Activated naive CD8-positive, alpha-beta T cell treated with anti-CD3 and anti-CD28 coated beads for 36 hours (primary cell): ENCODE data around the gene MTA1. TPM values are rescaled to one million over a fixed set of nuclear protein-coding genes. Genes with fewer than 3 reads are reported as not detected.

ENCODE experiments used
- DNase-seq: peaks from one replicate; pipeline ENCODE4 v3.0.0; 2021
- H3K27ac Mint-ChIP-seq: one replicate; pipeline ENCODE4 v1.8.0; 2022; ENCODE audit warnings: mild to moderate bottlenecking, moderate library complexity, mixed read lengths
- H3K27me3 Mint-ChIP-seq: one replicate; pipeline ENCODE4 v1.8.0; 2022; ENCODE audit warnings: mild to moderate bottlenecking, mixed read lengths
- H3K36me3 Mint-ChIP-seq: one replicate; pipeline ENCODE4 v1.8.0; 2021; ENCODE audit warnings: mild to moderate bottlenecking, mixed read lengths
- H3K4me1 Mint-ChIP-seq: one replicate; pipeline ENCODE4 v1.8.0; 2021; ENCODE audit warnings: mixed read lengths
- H3K4me3 Mint-ChIP-seq: one replicate; pipeline ENCODE4 v1.8.0; 2022; ENCODE audit warnings: mild to moderate bottlenecking, moderate library complexity, mixed read lengths
- H3K9me3 Mint-ChIP-seq: one replicate; pipeline ENCODE4 v1.8.0; 2022; ENCODE audit warnings: mixed read lengths
- total RNA-seq, 2 experiments: library from RNA; stranded (reverse); gene quantifications; one replicate each; pipeline ENCODE4 v1.2.3, GENCODE V29; 2021

The MTA1 gene
- total RNA-seq, 2 experiments from 2014 or later: 148 to 149 TPM

- Mint-ChIP-seq H3K27me3 (no peaks in the 10 kb centered on the region), H3K4me3 (no peak overlapping the region), H3K36me3 (peaks cover 6% of the 10 kb centered on the region), H3K4me1 (no peaks in the 10 kb centered on the region), H3K27ac (no peak overlapping the region), H3K9me3 (no peaks in the 10 kb centered on the region)
- DNase-seq: peak; percentile 73
These were observed 29.1 kb downstream of the MTA1 start for GRCh38 chr14:105448706-105449111.

DNA sequence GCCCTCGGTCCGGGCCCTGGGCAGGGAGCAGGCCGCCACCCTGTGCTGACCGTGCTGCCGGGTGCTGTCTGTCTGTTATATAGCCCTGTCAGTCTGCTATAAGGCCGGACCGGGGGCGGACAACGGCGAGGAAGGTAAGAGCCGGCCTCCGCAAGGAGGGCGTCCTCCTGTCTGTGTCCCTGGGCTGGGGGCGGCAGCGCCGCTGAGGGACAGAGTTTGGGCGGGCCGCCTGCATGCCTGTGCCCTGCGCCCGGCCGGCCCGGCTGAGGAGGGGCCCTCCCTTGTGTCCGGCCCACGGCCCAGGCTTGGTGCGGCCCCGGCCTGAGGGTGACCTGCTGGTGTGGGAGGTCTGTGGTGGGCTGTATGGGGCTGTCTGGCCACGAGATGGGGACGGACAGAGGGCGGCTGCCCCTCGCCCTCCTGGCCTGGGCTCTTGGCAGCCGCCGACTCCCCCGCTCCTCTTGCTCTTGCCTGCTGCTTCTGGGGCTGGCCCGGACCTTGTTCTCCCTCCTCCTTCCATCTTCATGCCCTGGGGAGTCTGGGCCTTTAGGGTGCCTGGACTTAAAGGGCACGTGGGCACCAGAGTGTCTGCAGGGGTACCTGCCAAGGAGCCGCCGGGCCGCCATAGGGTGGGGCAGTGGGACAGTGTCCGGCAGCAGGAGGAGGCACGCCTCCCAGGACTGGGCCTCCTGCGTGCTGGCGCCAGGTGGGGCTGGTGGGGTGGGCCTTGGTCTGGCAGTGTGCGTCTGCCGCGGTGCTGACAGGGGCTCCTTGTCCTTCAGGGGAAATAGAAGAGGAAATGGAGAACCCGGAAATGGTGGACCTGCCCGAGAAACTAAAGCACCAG lies 29.9 kb downstream of the MTA1 start:
- no peaks in the 10 kb centered on the region for H3K9me3 Mint-ChIP-seq

DNA sequence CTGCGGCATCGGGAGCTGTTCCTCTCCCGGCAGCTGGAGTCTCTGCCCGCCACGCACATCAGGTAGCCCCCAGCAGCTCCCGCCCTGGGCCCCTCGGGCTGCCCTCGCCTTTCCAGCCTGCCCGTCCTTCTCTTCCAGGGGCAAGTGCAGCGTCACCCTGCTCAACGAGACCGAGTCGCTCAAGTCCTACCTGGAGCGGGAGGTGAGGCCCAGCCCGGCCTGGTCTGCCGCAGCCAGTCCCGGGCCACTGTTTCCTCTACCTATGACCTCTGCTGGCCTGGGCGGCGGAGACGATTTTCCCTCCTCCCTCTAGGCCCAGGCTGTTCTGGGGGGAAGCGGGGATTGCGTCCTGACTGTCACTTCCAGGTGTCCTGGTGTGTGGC lies 30.5 kb downstream of the MTA1 start:
- Mint-ChIP-seq H3K9me3 (no peaks in the 10 kb centered on the region), H3K27me3 (no peaks in the 10 kb centered on the region), H3K4me1 (no peaks in the 10 kb centered on the region), H3K4me3 (no peak overlapping the region), H3K27ac (no peak overlapping the region), H3K36me3 (peaks cover 6% of the 10 kb centered on the region)
- no peak for DNase-seq

More for the DNA sequence above, 29.9 kb downstream of the MTA1 start:
- Mint-ChIP-seq H3K4me1 (no peaks in the 10 kb centered on the region), H3K4me3 (no peak overlapping the region), H3K27me3 (no peaks in the 10 kb centered on the region), H3K36me3 (peaks cover 6% of the 10 kb centered on the region), H3K27ac (no peak overlapping the region)
- DNase-seq: no peak

DNA sequence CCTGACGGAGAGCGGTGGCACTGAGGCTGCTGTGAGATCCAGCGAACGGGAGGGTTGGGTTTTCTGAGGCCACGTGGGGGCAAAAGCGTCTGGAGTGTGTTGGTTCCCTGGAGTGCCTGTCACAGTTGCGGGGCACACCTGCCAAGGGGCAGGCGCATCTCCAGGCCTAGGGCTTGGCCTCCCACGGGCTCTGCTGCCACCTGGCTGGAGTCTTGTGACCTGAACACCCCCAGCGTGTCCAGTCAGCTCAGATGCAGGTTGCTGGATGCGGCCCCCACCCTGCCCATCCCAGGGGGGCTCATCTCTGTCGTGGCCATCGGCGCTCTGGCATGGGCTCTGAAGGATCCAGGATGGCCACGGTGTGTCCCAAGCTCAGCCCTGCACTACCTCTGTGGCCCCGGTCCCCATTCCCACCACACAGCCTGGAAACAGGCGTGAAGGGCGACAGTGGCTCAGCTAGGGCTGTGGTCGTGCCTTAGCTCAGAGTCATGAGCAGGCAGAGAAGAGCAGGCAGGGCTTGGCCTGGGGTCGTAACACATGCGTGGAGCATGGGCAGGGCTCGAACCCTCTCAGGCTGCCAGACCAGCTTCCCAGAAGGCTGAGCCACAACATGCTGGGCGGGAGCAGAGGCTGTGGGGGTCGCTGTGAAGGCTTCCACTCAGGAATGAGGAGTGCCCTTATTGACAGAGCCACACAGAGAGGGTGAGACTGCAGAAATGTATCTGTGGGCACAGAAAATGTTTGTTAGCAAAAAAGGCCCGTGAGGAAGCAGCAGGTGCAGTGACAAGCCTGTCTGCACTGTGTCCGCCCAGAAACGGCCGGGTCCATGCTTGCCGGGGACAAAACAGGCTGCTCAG lies 31.5 kb downstream of the MTA1 start:
- no peak for DNase-seq
- Mint-ChIP-seq H3K4me1 (no peaks in the 10 kb centered on the region), H3K27me3 (no peaks in the 10 kb centered on the region), H3K4me3 (no peak overlapping the region), H3K36me3 (peaks cover 6% of the 10 kb centered on the region), H3K9me3 (no peaks in the 10 kb centered on the region), H3K27ac (no peak overlapping the region)

DNA sequence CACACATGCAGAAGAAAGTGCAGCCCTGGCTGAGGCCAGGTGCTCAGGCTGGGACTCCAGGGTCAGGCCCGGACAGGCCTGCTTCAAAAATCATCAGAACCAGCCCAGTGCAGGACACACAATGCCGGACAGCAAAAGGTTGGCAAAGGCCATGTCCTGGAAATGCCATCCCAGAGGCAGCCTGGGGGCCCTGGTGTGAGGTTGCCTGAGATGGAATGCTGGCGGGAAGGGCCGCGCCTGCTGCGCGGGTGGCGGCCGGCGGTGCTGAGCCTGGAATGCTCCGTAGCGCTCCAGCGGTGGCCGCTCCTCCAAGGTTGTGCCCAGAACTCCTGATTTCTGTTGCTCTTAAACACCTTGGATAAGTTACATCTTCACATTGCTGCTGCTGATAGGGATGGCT lies 33.3 kb downstream of the MTA1 start:
- Mint-ChIP-seq H3K4me3 (no peak overlapping the region), H3K36me3 (peaks cover 6% of the 10 kb centered on the region), H3K9me3 (no peaks in the 10 kb centered on the region), H3K27ac (no peak overlapping the region), H3K27me3 (no peaks in the 10 kb centered on the region), H3K4me1 (no peaks in the 10 kb centered on the region)
- no peak for DNase-seq

DNA sequence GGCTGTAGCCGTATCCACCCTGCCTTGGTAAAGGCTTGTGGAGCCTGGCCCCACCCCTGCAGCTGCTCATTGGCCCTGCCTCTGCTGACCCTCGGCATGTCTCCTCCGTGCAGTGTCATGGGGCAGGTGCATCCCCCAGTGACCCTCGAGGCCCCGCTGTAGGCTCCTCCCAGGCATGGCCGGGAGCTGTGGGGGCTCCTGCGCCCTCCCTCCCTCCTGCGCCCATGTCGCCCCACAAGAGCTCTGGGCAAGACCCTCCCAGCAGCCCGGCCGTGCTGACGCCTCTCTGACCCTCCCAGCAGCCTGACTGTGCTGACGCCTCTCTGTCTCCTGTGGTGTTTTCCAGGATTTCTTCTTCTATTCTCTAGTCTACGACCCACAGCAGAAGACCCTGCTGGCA lies 34.2 kb downstream of the MTA1 start:
- Mint-ChIP-seq H3K27me3 (no peaks in the 10 kb centered on the region), H3K27ac (peak overlapping the region; percentile 19)

GRCh38 chr14:105455086-105455640 lies 35.5 kb downstream of the MTA1 start:
- H3K36me3 Mint-ChIP-seq: peaks cover 5% of the 10 kb centered on the region
- no peaks in the 10 kb centered on the region for H3K4me1 Mint-ChIP-seq
- H3K9me3 Mint-ChIP-seq: no peaks in the 10 kb centered on the region
- no peaks in the 10 kb centered on the region for H3K27me3 Mint-ChIP-seq
- H3K4me3 Mint-ChIP-seq: no peak overlapping the region
- DNase-seq: no peak
- H3K27ac Mint-ChIP-seq: no peak overlapping the region

More for the DNA sequence above, 34.2 kb downstream of the MTA1 start:
- no peak for DNase-seq
- H3K4me3 Mint-ChIP-seq: no peak overlapping the region
- H3K9me3 Mint-ChIP-seq: no peaks in the 10 kb centered on the region
- peaks cover 6% of the 10 kb centered on the region for H3K36me3 Mint-ChIP-seq
- no peaks in the 10 kb centered on the region for H3K4me1 Mint-ChIP-seq

DNA sequence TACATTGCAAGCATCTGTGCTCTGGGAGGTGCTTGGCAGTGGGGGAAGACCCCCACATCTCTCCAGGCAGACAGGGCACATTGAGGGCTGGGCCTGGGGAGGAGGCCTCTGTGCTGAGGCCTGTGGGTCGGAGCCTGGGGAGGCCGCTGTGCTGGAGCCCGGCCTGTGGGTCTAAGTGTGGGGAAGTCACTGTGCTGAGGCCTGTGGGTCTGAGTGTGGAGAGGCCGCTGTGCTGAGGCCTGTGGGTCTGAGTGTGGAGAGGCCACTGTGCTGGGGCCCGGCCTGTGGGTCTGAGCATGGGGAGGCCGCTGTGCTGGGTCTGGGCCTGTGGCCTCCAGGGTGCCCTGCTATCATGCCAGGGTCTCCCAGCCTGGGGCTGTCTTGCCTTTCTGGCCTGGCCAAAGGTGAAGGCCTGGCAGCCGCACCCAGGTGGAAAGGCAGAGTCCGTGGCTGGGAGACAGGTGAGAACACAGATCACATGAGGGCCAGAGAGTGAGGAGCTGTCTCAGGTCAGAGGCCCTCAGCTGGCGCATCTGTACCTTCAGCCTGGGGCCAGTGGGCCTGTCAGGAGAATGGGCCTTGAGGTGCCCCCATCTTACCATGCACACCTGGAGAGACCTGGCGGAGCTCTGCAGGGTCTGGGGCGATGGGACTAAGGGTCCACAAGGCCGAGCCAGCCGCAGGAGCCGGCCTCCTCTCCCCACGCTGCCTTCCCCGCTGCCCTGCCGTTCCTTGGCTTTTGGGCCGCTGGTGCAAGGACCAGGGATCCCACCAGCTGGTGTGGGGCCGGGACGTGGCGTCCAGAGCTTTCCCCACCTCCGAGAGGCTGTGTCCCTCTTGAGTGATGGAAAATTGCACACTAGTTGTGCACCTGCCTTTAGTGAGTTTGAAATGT lies 36.4 kb downstream of the MTA1 start:
- no peak for DNase-seq
- Mint-ChIP-seq H3K36me3 (peaks cover 2% of the 10 kb centered on the region), H3K4me1 (no peaks in the 10 kb centered on the region), H3K27me3 (no peaks in the 10 kb centered on the region), H3K9me3 (no peaks in the 10 kb centered on the region), H3K4me3 (no peak overlapping the region), H3K27ac (no peak overlapping the region)

- Mint-ChIP-seq H3K27me3 (no peaks in the 10 kb centered on the region), H3K4me3 (no peak overlapping the region), H3K36me3 (peaks cover 2% of the 10 kb centered on the region), H3K9me3 (no peaks in the 10 kb centered on the region), H3K4me1 (no peaks in the 10 kb centered on the region), H3K27ac (no peak overlapping the region)
- no peak for DNase-seq
These were observed 37.4 kb downstream of the MTA1 start for GRCh38 chr14:105456736-105457617.

DNA sequence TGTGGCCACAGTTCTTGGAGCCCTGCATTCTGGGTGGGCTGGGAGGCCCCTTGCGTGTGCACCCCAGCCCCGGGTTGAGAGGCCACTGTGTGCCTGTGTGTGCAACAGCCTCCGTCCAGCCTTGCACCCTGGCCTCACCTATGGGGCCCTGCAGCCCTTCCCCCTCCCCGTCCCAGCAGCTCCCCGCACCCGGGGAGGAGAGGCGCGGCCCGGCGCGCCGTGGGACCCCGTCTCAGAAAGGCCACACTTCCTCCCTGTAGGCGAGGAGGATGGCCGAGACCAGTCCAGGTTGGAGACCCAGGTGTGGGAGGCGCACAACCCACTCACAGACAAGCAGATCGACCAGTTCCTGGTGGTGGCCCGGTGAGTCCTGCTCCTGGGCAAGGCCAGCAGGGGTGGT lies 38.4 kb downstream of the MTA1 start:
- Mint-ChIP-seq H3K4me1 (no peaks in the 10 kb centered on the region), H3K27ac (no peak overlapping the region), H3K4me3 (no peak overlapping the region), H3K9me3 (no peaks in the 10 kb centered on the region), H3K36me3 (no peaks in the 10 kb centered on the region), H3K27me3 (no peaks in the 10 kb centered on the region)
- DNase-seq: no peak

DNA sequence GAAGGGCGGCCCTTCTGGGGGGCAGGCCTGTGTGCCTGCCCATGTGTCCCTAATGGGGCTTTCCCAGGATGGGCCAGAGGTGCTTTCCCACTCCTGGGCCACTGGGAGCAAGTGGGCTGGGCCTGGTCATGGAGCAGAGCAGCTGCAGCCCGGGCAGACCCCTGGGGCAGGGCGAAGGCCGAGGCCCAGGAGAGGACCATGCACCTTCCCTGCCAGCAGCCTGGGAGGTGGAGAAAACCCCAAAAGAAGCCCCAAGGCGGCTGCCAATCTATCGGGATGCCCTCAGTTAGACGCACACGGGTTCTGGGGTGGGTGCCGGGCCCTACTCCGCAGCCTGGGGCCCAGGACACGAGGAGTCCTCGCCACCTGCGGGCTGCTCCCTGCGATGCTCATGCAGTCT lies 38.9 kb downstream of the MTA1 start:
- Mint-ChIP-seq H3K36me3 (no peaks in the 10 kb centered on the region), H3K9me3 (no peaks in the 10 kb centered on the region), H3K27me3 (no peaks in the 10 kb centered on the region), H3K27ac (no peak overlapping the region), H3K4me1 (no peaks in the 10 kb centered on the region), H3K4me3 (no peak overlapping the region)
- DNase-seq: no peak

DNA sequence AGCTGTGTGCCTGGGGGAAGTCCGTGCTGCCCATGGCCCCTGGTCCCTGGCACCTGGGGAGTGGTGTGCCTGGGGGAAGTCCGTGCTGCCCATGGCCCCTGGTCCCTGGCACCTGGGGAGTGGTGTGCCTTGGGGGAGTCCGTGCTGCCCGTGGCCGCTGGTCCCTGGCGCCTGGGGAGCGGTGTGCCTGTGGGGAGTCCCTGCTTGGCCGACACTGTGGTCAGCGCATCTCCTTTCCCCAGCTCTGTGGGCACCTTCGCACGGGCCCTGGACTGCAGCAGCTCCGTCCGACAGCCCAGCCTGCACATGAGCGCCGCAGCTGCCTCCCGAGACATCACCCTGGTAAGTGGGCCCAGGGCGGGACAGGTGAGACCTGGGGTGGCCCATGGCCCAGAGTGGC lies 40.5 kb downstream of the MTA1 start:
- H3K9me3 Mint-ChIP-seq: no peaks in the 10 kb centered on the region
- H3K4me1 Mint-ChIP-seq: no peaks in the 10 kb centered on the region
- no peak overlapping the region for H3K27ac Mint-ChIP-seq
- no peaks in the 10 kb centered on the region for H3K27me3 Mint-ChIP-seq
- no peak overlapping the region for H3K4me3 Mint-ChIP-seq
- peaks cover 2% of the 10 kb centered on the region for H3K36me3 Mint-ChIP-seq
- no peak for DNase-seq

- H3K9me3 Mint-ChIP-seq: no peaks in the 10 kb centered on the region
- peaks cover 2% of the 10 kb centered on the region for H3K36me3 Mint-ChIP-seq
- H3K4me3 Mint-ChIP-seq: no peak overlapping the region
- H3K4me1 Mint-ChIP-seq: no peaks in the 10 kb centered on the region
- no peak for DNase-seq
- no peak overlapping the region for H3K27ac Mint-ChIP-seq
- no peaks in the 10 kb centered on the region for H3K27me3 Mint-ChIP-seq
These were observed 41.0 kb downstream of the MTA1 start for GRCh38 chr14:105460616-105461015.

- Mint-ChIP-seq H3K36me3 (peaks cover 2% of the 10 kb centered on the region), H3K27me3 (no peaks in the 10 kb centered on the region), H3K9me3 (no peaks in the 10 kb centered on the region), H3K27ac (no peak overlapping the region), H3K4me3 (no peak overlapping the region), H3K4me1 (no peaks in the 10 kb centered on the region)
- no peak for DNase-seq
These were observed 42.3 kb downstream of the MTA1 start for GRCh38 chr14:105461903-105462302.
